SKM-1 (cell line): ENCODE measurements around the gene CMTM4.
"Not testable (repeated sequence)": the region's sequence is repeated elsewhere in the genome, so short reads cannot be mapped to it uniquely, and the experiment has no call there.

ENCODE experiments used
- DNase-seq: peaks from one replicate; lab custom pipeline; 2025; ENCODE audit not compliant: unreplicated experiment; lab: John Stamatoyannopoulos, UW

The CMTM4 gene

GRCh38 chr16:66649167-66649566, 47.4 kb downstream of the CMTM4 start:
- DNase-seq = no peak

- no peak for DNase-seq
These were observed 48.7 kb downstream of the CMTM4 start for GRCh38 chr16:66647866-66648265.

- DNase-seq = no peak
These were observed 55.2 kb downstream of the CMTM4 start for GRCh38 chr16:66641387-66641786.

GRCh38 chr16:66640724-66641314, 55.7 kb downstream of the CMTM4 start:
- no peak for DNase-seq

- DNase-seq = no peak
These were observed 57.3 kb downstream of the CMTM4 start for GRCh38 chr16:66639091-66639885.

- DNase-seq = no peak
These were observed 58.7 kb downstream of the CMTM4 start for GRCh38 chr16:66637806-66638205.

- DNase-seq = no peak
These were observed 60.3 kb downstream of the CMTM4 start for GRCh38 chr16:66636199-66636598.

- no peak for DNase-seq
These were observed 61.1 kb downstream of the CMTM4 start for GRCh38 chr16:66635406-66635805.

GRCh38 chr16:66634527-66635196, 61.9 kb downstream of the CMTM4 start:
- no peak for DNase-seq

- DNase-seq = not testable (repeated sequence)
These were observed 65.0 kb downstream of the CMTM4 start for GRCh38 chr16:66631558-66631957.

GRCh38 chr16:66630561-66631260, 65.8 kb downstream of the CMTM4 start:
- DNase-seq = not testable (repeated sequence)

- no peak for DNase-seq
These were observed 66.7 kb downstream of the CMTM4 start for GRCh38 chr16:66629856-66630255.

GRCh38 chr16:66627611-66628378, 68.7 kb downstream of the CMTM4 start:
- not testable (repeated sequence) for DNase-seq

GRCh38 chr16:66623755-66624154, 72.8 kb downstream of the CMTM4 start:
- no peak for DNase-seq

- no peak for DNase-seq
These were observed 73.7 kb downstream of the CMTM4 start for GRCh38 chr16:66622863-66623262.

GRCh38 chr16:66621973-66622372, 74.6 kb downstream of the CMTM4 start:
- no peak for DNase-seq

- DNase-seq = no peak
These were observed 76.1 kb downstream of the CMTM4 start for GRCh38 chr16:66620429-66620795.

- DNase-seq = peak; percentile 30
These were observed 76.8 kb downstream of the CMTM4 start for GRCh38 chr16:66619534-66620428.

GRCh38 chr16:66618588-66619375, 77.8 kb downstream of the CMTM4 start:
- DNase-seq = no peak
